SK-N-SH treated with all-trans-retinoic acid at 6 μM for 48 hours (cell line): ENCODE data around the gene MPP7.

Source experiments
- ARNTL ChIP-seq: fragments of 450-650 bp; formaldehyde crosslinking; IDR thresholded peaks from 2 replicates; pipeline ENCODE4 v1.5.0; 2020; ENCODE audit warnings: low read depth, mild to moderate bottlenecking, moderate library complexity, borderline replicate concordance
- CSDC2 ChIP-seq: fragments of 250-450 bp; sonication (Bioruptor Pico); IDR thresholded peaks from 2 replicates; pipeline ENCODE4 v1.5.0; 2020; ENCODE audit warnings: mild to moderate bottlenecking, moderate library complexity
- SNAI2 ChIP-seq: fragments of 250-450 bp; sonication (Bioruptor Pico); IDR thresholded peaks from 2 replicates; pipeline ENCODE4 v1.5.0; 2020; ENCODE audit warnings: mild to moderate bottlenecking, moderate library complexity
- ZC3H10 ChIP-seq: fragments of 250-450 bp; sonication (Bioruptor Pico); IDR thresholded peaks from 2 replicates; pipeline ENCODE4 v1.5.1; 2021; ENCODE audit warnings: mild to moderate bottlenecking, moderate library complexity
- ZFP3 ChIP-seq: fragments of 250-450 bp; sonication (Bioruptor Pico); IDR thresholded peaks from 2 replicates; pipeline ENCODE4 v1.5.0; 2020; ENCODE audit warnings: mild to moderate bottlenecking, moderate library complexity
- ZFP30 ChIP-seq: fragments of 450-650 bp; formaldehyde crosslinking; IDR thresholded peaks from 2 replicates; pipeline ENCODE4 v1.5.0; 2022; ENCODE audit warnings: mild to moderate bottlenecking, moderate library complexity
- ZNF70 ChIP-seq: fragments of 450-650 bp; formaldehyde crosslinking; IDR thresholded peaks from 2 replicates; pipeline ENCODE4 v1.5.0; 2020; ENCODE audit warnings: mild to moderate bottlenecking, moderate library complexity
- TF ChIP-seq, protein P1 (sequence below): fragments of 250-450 bp; sonication (Bioruptor Pico); IDR thresholded peaks from 2 replicates; pipeline ENCODE4 v1.8.0; 2020; ENCODE audit warnings: mild to moderate bottlenecking, moderate library complexity, borderline replicate concordance
- TF ChIP-seq, protein P2 (sequence below): fragments of 250-450 bp; sonication (Bioruptor Pico); IDR thresholded peaks from 2 replicates; pipeline ENCODE4 v1.5.1; 2021; ENCODE audit warnings: mild to moderate bottlenecking, moderate library complexity

DNA sequence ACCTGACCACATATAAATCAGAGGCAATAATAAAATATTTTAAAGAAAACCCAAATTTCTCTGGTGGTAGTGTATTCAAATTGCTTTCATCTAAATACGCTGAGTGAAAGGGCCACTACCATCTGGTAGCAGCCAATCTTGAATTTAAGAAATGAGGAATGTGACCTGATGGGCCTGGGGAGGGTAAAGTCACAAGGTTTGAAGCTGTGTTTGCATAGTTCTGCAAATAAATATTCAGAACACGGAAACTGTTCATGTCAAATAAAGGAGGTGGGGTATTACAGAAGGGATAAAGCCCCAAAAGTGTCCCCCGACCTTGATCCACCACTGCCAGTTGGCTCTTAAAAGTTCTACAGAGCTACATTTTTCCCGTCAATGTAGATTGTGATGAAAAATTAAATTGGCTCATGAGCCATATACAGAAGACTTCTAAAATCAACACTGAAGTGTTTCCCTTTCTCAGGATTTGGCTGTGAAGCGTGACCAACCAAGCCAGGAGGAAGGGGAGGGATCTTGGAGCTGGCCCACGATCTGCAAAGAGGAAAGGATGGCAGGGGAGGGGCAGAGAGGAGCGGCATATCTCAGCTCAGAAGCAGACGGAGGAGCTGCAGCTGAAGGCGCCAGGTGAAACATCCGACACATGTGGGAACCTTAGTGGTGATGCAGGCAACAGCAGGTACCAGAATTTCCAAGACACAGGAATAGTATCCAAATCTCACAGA, 39.6 kb downstream of the MPP7 start:
- no peak for TF ChIP-seq ZFP30 (CRISPR knock-in tag)
- TF ChIP-seq ZC3H10 (CRISPR knock-in tag), result no peak
- TF ChIP-seq SNAI2 (CRISPR knock-in tag), result no peak
- TF ChIP-seq, protein P1, sequence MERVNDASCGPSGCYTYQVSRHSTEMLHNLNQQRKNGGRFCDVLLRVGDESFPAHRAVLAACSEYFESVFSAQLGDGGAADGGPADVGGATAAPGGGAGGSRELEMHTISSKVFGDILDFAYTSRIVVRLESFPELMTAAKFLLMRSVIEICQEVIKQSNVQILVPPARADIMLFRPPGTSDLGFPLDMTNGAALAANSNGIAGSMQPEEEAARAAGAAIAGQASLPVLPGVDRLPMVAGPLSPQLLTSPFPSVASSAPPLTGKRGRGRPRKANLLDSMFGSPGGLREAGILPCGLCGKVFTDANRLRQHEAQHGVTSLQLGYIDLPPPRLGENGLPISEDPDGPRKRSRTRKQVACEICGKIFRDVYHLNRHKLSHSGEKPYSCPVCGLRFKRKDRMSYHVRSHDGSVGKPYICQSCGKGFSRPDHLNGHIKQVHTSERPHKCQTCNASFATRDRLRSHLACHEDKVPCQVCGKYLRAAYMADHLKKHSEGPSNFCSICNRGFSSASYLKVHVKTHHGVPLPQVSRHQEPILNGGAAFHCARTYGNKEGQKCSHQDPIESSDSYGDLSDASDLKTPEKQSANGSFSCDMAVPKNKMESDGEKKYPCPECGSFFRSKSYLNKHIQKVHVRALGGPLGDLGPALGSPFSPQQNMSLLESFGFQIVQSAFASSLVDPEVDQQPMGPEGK, result no peak
- TF ChIP-seq, protein P2, sequence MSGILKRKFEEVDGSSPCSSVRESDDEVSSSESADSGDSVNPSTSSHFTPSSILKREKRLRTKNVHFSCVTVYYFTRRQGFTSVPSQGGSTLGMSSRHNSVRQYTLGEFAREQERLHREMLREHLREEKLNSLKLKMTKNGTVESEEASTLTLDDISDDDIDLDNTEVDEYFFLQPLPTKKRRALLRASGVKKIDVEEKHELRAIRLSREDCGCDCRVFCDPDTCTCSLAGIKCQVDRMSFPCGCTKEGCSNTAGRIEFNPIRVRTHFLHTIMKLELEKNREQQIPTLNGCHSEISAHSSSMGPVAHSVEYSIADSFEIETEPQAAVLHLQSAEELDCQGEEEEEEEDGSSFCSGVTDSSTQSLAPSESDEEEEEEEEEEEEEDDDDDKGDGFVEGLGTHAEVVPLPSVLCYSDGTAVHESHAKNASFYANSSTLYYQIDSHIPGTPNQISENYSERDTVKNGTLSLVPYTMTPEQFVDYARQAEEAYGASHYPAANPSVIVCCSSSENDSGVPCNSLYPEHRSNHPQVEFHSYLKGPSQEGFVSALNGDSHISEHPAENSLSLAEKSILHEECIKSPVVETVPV, result no peak
- TF ChIP-seq ARNTL, result no peak
- no peak for TF ChIP-seq ZFP3
- TF ChIP-seq ZNF70 (CRISPR knock-in tag), result no peak
- no peak for TF ChIP-seq CSDC2
